Measurements from ENCODE around the gene ZXDB.

- no peak for TF ChIP-seq EZH2 (IDR thresholded peaks at IDR 0.05)
- TF ChIP-seq POLR2AphosphoS5 (IDR thresholded peaks at IDR 0.05; ENCODE audit: borderline replicate concordance, low read depth, low read length), result no peak
- TF ChIP-seq FOXP2 (optimal IDR thresholded peaks at IDR 0.05; ENCODE audit: control extremely low read depth, extremely low read length, insufficient read depth), result no peak
Measured at GRCh38 chrX:57587062-57587461, 4.7 kb upstream of the ZXDB start.

Data from SK-N-MC (cell line).